HepG2 (cell line): ENCODE results near the gene CD68. TPM values are rescaled to one million over a fixed set of nuclear protein-coding genes. Genes with fewer than 3 reads are reported as not detected.

ENCODE experiments used
- NRL ChIP-seq: sonication (generic); formaldehyde crosslinking; IDR thresholded peaks from 2 replicates; pipeline ENCODE4 v1.5.0; 2020; ENCODE audit warnings: missing genetic modification reagents, mild to moderate bottlenecking, moderate library complexity, borderline replicate concordance
- SP5 ChIP-seq: IDR thresholded peaks from 2 replicates; pipeline ENCODE4 v1.6.1; 2016; ENCODE audit warnings: low read depth, borderline replicate concordance
- ZMAT3 ChIP-seq: sonication (generic); formaldehyde crosslinking; conservative IDR thresholded peaks from 2 replicates; pipeline ENCODE4 v1.7.0; 2021; ENCODE audit warnings: missing genetic modification reagents
- ZNF549 ChIP-seq: sonication (generic); formaldehyde crosslinking; IDR thresholded peaks from 2 replicates; pipeline ENCODE4 v1.5.0; 2020; ENCODE audit warnings: missing genetic modification reagents
- ZNF724P ChIP-seq: sonication (generic); formaldehyde crosslinking; IDR thresholded peaks from 2 replicates; pipeline ENCODE4 v1.8.0; 2022; ENCODE audit warnings: missing genetic modification reagents, borderline replicate concordance
- polyA plus RNA-seq, 8 experiments: library from polyadenylated mRNA; depleted of rRNA in 3 of 8; stranded (reverse) in 7 of 8; unstranded in 1 of 8; fragments of >200 nt; fragmentation: Illumina TruSeq in 4 of 8; extraction: Trizol in 4 of 8; gene quantifications; 2 replicates each; pipeline versions ENCODE4 v1.2.1 to v1.2.3, GENCODE V29; 2011 to 2016; ENCODE audit warnings: low read depth in 4 of 8, missing spikeins in 1 of 8, mixed read lengths in 1 of 8; ENCODE audit not compliant: insufficient read depth in 1 of 8
- total RNA-seq, 5 experiments: library from RNA; depleted of rRNA; stranded (reverse); fragments of >200 nt; fragmentation: Illumina TruSeq; extraction: Trizol; gene quantifications; 2 replicates each; pipeline ENCODE4 v1.2.3, GENCODE V29; 2016; ENCODE audit warnings: low read depth in 1 of 5
- TF ChIP-seq, protein P1 (sequence below): sonication (generic); formaldehyde crosslinking; IDR thresholded peaks from 2 replicates; pipeline ENCODE4 v1.8.0; 2022; ENCODE audit warnings: mild to moderate bottlenecking, missing genetic modification reagents
- TF ChIP-seq, protein P2 (sequence below): sonication (generic); formaldehyde crosslinking; IDR thresholded peaks from 2 replicates; pipeline ENCODE4 v1.9.0; 2021; ENCODE audit warnings: mild to moderate bottlenecking, missing genetic modification reagents
- TF ChIP-seq, protein P3 (sequence below): sonication (generic); formaldehyde crosslinking; IDR thresholded peaks from 2 replicates; pipeline ENCODE4 v1.4.0; 2020; ENCODE audit warnings: mild to moderate bottlenecking, missing genetic modification reagents
- TF ChIP-seq, protein P4 (sequence below): sonication (generic); formaldehyde crosslinking; IDR thresholded peaks from 2 replicates; pipeline ENCODE4 v1.8.1; 2022; ENCODE audit warnings: mild to moderate bottlenecking, missing genetic modification reagents
- TF ChIP-seq, protein P5 (sequence below): sonication (generic); formaldehyde crosslinking; IDR thresholded peaks from 2 replicates; pipeline ENCODE4 v1.9.0; 2021; ENCODE audit warnings: missing genetic modification reagents, borderline replicate concordance

CD68 gene
- total and polyA plus RNA-seq, 2 of the 13 experiments (the other 11 are each of a cell fraction or from before 2014, with no cell fraction given): 10.3 to 104 TPM

DNA sequence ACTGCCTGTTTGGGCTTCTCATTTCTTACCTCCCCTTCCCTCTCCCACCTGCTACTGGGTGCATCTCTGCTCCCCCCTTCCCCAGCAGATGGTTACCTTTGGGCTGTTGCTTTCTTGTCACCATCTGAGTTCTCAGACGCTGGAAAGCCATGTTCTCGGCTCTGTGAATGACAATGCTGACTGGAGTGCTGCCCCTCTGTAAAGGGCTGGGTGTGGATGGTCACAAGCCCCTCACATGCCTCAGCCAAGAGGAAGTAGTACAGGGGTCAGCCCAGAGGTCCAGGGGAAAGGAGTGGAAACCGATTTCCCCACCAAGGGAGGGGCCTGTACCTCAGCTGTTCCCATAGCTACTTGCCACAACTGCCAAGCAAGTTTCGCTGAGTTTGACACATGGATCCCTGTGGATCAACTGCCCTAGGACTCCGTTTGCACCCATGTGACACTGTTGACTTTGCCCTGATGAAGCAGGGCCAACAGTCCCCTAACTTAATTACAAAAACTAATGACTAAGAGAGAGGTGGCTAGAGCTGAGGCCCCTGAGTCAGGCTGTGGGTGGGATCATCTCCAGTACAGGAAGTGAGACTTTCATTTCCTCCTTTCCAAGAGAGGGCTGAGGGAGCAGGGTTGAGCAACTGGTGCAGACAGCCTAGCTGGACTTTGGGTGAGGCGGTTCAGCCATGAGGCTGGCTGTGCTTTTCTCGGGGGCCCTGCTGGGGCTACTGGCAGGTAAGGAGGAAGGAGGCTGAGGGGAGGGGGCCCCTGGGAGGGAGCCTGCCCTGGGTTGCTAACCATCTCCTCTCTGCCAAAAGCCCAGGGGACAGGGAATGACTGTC lies at the start of gene CD68 (continued):
- TF ChIP-seq, protein P1, sequence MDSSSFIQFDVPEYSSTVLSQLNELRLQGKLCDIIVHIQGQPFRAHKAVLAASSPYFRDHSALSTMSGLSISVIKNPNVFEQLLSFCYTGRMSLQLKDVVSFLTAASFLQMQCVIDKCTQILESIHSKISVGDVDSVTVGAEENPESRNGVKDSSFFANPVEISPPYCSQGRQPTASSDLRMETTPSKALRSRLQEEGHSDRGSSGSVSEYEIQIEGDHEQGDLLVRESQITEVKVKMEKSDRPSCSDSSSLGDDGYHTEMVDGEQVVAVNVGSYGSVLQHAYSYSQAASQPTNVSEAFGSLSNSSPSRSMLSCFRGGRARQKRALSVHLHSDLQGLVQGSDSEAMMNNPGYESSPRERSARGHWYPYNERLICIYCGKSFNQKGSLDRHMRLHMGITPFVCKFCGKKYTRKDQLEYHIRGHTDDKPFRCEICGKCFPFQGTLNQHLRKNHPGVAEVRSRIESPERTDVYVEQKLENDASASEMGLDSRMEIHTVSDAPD: no peak
- TF ChIP-seq ZNF724P (CRISPR knock-in tag): no peak; the same call in 1 of the 2 replicates
- 0 out of 2 replicates have a peak, but pooled peaks have one; percentile 37 for TF ChIP-seq NRL (CRISPR knock-in tag)
- TF ChIP-seq, protein P2, sequence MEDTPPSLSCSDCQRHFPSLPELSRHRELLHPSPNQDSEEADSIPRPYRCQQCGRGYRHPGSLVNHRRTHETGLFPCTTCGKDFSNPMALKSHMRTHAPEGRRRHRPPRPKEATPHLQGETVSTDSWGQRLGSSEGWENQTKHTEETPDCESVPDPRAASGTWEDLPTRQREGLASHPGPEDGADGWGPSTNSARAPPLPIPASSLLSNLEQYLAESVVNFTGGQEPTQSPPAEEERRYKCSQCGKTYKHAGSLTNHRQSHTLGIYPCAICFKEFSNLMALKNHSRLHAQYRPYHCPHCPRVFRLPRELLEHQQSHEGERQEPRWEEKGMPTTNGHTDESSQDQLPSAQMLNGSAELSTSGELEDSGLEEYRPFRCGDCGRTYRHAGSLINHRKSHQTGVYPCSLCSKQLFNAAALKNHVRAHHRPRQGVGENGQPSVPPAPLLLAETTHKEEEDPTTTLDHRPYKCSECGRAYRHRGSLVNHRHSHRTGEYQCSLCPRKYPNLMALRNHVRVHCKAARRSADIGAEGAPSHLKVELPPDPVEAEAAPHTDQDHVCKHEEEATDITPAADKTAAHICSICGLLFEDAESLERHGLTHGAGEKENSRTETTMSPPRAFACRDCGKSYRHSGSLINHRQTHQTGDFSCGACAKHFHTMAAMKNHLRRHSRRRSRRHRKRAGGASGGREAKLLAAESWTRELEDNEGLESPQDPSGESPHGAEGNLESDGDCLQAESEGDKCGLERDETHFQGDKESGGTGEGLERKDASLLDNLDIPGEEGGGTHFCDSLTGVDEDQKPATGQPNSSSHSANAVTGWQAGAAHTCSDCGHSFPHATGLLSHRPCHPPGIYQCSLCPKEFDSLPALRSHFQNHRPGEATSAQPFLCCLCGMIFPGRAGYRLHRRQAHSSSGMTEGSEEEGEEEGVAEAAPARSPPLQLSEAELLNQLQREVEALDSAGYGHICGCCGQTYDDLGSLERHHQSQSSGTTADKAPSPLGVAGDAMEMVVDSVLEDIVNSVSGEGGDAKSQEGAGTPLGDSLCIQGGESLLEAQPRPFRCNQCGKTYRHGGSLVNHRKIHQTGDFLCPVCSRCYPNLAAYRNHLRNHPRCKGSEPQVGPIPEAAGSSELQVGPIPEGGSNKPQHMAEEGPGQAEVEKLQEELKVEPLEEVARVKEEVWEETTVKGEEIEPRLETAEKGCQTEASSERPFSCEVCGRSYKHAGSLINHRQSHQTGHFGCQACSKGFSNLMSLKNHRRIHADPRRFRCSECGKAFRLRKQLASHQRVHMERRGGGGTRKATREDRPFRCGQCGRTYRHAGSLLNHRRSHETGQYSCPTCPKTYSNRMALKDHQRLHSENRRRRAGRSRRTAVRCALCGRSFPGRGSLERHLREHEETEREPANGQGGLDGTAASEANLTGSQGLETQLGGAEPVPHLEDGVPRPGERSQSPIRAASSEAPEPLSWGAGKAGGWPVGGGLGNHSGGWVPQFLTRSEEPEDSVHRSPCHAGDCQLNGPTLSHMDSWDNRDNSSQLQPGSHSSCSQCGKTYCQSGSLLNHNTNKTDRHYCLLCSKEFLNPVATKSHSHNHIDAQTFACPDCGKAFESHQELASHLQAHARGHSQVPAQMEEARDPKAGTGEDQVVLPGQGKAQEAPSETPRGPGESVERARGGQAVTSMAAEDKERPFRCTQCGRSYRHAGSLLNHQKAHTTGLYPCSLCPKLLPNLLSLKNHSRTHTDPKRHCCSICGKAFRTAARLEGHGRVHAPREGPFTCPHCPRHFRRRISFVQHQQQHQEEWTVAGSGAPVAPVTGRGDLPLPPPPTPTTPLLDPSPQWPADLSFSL (CRISPR knock-in tag): no peak
- TF ChIP-seq, protein P3, sequence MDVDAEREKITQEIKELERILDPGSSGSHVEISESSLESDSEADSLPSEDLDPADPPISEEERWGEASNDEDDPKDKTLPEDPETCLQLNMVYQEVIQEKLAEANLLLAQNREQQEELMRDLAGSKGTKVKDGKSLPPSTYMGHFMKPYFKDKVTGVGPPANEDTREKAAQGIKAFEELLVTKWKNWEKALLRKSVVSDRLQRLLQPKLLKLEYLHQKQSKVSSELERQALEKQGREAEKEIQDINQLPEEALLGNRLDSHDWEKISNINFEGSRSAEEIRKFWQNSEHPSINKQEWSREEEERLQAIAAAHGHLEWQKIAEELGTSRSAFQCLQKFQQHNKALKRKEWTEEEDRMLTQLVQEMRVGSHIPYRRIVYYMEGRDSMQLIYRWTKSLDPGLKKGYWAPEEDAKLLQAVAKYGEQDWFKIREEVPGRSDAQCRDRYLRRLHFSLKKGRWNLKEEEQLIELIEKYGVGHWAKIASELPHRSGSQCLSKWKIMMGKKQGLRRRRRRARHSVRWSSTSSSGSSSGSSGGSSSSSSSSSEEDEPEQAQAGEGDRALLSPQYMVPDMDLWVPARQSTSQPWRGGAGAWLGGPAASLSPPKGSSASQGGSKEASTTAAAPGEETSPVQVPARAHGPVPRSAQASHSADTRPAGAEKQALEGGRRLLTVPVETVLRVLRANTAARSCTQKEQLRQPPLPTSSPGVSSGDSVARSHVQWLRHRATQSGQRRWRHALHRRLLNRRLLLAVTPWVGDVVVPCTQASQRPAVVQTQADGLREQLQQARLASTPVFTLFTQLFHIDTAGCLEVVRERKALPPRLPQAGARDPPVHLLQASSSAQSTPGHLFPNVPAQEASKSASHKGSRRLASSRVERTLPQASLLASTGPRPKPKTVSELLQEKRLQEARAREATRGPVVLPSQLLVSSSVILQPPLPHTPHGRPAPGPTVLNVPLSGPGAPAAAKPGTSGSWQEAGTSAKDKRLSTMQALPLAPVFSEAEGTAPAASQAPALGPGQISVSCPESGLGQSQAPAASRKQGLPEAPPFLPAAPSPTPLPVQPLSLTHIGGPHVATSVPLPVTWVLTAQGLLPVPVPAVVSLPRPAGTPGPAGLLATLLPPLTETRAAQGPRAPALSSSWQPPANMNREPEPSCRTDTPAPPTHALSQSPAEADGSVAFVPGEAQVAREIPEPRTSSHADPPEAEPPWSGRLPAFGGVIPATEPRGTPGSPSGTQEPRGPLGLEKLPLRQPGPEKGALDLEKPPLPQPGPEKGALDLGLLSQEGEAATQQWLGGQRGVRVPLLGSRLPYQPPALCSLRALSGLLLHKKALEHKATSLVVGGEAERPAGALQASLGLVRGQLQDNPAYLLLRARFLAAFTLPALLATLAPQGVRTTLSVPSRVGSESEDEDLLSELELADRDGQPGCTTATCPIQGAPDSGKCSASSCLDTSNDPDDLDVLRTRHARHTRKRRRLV (CRISPR knock-in tag): no peak
- no peak for TF ChIP-seq ZNF549 (CRISPR knock-in tag)
- TF ChIP-seq, protein P4, sequence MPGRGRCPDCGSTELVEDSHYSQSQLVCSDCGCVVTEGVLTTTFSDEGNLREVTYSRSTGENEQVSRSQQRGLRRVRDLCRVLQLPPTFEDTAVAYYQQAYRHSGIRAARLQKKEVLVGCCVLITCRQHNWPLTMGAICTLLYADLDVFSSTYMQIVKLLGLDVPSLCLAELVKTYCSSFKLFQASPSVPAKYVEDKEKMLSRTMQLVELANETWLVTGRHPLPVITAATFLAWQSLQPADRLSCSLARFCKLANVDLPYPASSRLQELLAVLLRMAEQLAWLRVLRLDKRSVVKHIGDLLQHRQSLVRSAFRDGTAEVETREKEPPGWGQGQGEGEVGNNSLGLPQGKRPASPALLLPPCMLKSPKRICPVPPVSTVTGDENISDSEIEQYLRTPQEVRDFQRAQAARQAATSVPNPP (CRISPR knock-in tag): peak; percentile 47; the same call in 1 of the 2 replicates
- TF ChIP-seq, protein P5, sequence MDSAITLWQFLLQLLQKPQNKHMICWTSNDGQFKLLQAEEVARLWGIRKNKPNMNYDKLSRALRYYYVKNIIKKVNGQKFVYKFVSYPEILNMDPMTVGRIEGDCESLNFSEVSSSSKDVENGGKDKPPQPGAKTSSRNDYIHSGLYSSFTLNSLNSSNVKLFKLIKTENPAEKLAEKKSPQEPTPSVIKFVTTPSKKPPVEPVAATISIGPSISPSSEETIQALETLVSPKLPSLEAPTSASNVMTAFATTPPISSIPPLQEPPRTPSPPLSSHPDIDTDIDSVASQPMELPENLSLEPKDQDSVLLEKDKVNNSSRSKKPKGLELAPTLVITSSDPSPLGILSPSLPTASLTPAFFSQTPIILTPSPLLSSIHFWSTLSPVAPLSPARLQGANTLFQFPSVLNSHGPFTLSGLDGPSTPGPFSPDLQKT: no peak
- no peak for TF ChIP-seq ZMAT3 (CRISPR knock-in tag)
- TF ChIP-seq SP5 (CRISPR knock-in tag): peak; percentile 41; the same call in 1 of the 2 replicates
